ENCODE results near the gene RRP15. TPM values are rescaled to one million over a fixed set of nuclear protein-coding genes. Genes with fewer than 3 reads are reported as not detected.

RRP15 gene
- total RNA-seq, 1 donor from 2014 or later, result 26.9 TPM

DNA sequence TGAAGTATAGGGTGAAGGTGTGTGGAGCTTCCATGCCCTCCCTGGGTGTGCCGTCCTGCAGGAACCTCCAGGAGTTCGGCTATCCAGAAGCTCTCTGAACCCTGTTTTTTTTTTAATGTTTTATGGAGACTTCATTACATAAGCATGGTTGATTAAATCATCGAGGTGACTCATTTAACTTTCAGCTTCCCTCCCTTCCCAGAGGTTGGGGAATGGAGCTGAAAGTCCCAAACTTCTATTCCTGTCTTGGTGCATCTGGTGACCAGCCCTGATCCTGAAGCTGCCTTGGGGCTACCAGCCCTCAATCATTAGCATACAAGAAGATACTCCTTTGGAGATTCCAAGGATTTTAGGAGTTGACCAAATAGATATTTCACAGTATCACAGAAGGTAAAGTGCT is 9.5 kb downstream of the RRP15 start:
- TF ChIP-seq, protein P1, sequence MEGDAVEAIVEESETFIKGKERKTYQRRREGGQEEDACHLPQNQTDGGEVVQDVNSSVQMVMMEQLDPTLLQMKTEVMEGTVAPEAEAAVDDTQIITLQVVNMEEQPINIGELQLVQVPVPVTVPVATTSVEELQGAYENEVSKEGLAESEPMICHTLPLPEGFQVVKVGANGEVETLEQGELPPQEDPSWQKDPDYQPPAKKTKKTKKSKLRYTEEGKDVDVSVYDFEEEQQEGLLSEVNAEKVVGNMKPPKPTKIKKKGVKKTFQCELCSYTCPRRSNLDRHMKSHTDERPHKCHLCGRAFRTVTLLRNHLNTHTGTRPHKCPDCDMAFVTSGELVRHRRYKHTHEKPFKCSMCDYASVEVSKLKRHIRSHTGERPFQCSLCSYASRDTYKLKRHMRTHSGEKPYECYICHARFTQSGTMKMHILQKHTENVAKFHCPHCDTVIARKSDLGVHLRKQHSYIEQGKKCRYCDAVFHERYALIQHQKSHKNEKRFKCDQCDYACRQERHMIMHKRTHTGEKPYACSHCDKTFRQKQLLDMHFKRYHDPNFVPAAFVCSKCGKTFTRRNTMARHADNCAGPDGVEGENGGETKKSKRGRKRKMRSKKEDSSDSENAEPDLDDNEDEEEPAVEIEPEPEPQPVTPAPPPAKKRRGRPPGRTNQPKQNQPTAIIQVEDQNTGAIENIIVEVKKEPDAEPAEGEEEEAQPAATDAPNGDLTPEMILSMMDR (IDR thresholded peaks at IDR 0.05), result no peak
- no peak for DNase-seq
- Mint-ChIP-seq H3K27me3 (no peaks in the 10 kb centered on the region), H3K27ac (no peak overlapping the region), H3K4me3 (no peak overlapping the region), H3K4me1 (peaks cover 7% of the 10 kb centered on the region), H3K36me3 (ENCODE audit: low read depth) (peaks cover 32% of the 10 kb centered on the region), H3K9me3 (no peaks in the 10 kb centered on the region)
- CTCF ChIA-PET, result no interaction called here
- POLR2A ChIA-PET, result no interaction called here
- intact Hi-C loops (cut with micrococcal nuclease), result no loop called here
- ATAC-seq (ENCODE audit: low read depth), result no peak

DNA sequence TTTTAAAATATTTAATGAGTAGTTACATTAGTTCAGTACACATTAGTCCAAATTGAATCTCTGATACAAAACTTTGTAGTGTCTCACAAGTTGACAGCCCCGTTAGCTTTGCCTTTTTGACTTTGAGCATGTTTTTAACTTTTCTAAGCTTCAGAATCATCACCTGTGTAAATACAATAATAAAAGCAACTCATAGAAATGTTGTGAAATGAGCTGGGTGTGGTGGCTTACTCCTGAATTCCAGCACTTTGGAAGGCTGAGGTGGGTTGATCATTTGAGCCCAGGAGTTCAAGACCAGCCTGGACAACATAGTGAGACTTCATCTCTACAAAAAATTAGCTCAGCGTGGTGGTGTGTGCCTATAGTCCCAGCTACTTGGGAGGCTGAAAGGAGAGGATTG is 11.1 kb downstream of the RRP15 start:
- intact Hi-C loops (cut with micrococcal nuclease), result no loop called here
- ChIA-PET CTCF (interaction anchor here (0.8 kb wide), 1 partner anchor 9 kb away, joined by 3 read pairs; no protein-coding TSS in a partner anchor), POLR2A (interaction anchor here (0.6 kb wide), 1 partner anchor 15 kb away, joined by 3 read pairs; no protein-coding TSS in a partner anchor)
- DNase-seq, result no peak
- no peak for ATAC-seq (ENCODE audit: low read depth)
- no peaks in the 10 kb centered on the region for H3K9me3 Mint-ChIP-seq
- H3K27ac Mint-ChIP-seq, result no peak overlapping the region
- TF ChIP-seq, protein P1 (IDR thresholded peaks at IDR 0.05), result no peak
- peaks cover 7% of the 10 kb centered on the region for H3K4me1 Mint-ChIP-seq
- no peaks in the 10 kb centered on the region for H3K27me3 Mint-ChIP-seq
- H3K4me3 Mint-ChIP-seq, result no peak overlapping the region
- H3K36me3 Mint-ChIP-seq (ENCODE audit: low read depth), result peaks cover 36% of the 10 kb centered on the region

DNA sequence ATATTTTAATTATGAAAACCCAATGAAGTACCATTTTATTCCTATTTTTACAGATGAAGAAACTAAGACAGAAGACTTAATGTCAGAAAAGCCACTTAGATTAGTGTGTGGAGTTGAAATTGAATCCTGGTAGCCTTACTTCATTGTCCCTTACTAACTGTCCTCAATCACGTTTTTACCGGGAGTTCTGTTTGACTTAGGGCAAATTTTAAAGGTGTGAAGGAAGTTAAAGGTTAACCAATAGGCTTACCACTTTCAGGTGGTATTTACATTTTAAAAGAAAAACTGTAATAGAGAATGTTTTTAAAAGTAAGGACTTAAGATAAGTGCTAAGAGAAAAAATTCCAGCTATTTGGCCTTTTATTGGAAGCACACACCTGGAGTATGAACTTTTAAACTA is 12.4 kb downstream of the RRP15 start:
- no peak overlapping the region for H3K4me3 Mint-ChIP-seq
- H3K4me1 Mint-ChIP-seq, result peaks cover 7% of the 10 kb centered on the region
- no peaks in the 10 kb centered on the region for H3K9me3 Mint-ChIP-seq
- no peaks in the 10 kb centered on the region for H3K27me3 Mint-ChIP-seq
- peaks cover 46% of the 10 kb centered on the region for H3K36me3 Mint-ChIP-seq (ENCODE audit: low read depth)
- intact Hi-C loops (cut with micrococcal nuclease), result no loop called here
- ChIA-PET CTCF (no interaction called here), POLR2A (no interaction called here)
- H3K27ac Mint-ChIP-seq, result no peak overlapping the region
- ATAC-seq (ENCODE audit: low read depth), result no peak
- no peak for DNase-seq
- TF ChIP-seq, protein P1 (IDR thresholded peaks at IDR 0.05), result no peak

DNA sequence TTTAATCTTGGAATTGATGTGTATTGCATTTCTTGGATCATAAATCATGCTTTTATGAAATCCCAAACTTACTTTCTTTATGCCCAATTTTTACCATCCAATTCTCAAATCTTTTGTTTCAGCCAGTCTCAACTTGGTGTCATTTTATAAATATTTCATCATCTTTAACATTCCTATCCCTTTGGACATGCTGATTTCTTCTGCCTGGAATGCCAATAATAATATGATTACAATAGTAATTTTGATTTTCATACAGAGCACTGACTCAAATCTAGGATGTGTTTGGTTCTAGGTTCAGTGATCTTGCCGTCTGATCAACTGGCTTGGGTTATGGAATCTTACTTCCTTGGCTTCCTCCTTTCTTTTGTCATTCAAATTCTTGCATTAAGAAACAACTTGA is 12.8 kb downstream of the RRP15 start:
- H3K27me3 Mint-ChIP-seq, result no peaks in the 10 kb centered on the region
- DNase-seq (no peak), ATAC-seq (ENCODE audit: low read depth) (no peak)
- ChIA-PET CTCF (no interaction called here), POLR2A (no interaction called here)
- H3K4me3 Mint-ChIP-seq, result no peak overlapping the region
- H3K27ac Mint-ChIP-seq, result no peak overlapping the region
- no peaks in the 10 kb centered on the region for H3K9me3 Mint-ChIP-seq
- TF ChIP-seq, protein P1 (IDR thresholded peaks at IDR 0.05), result no peak
- intact Hi-C loops (cut with micrococcal nuclease), result no loop called here
- peaks cover 49% of the 10 kb centered on the region for H3K36me3 Mint-ChIP-seq (ENCODE audit: low read depth)
- H3K4me1 Mint-ChIP-seq, result peaks cover 5% of the 10 kb centered on the region

DNA sequence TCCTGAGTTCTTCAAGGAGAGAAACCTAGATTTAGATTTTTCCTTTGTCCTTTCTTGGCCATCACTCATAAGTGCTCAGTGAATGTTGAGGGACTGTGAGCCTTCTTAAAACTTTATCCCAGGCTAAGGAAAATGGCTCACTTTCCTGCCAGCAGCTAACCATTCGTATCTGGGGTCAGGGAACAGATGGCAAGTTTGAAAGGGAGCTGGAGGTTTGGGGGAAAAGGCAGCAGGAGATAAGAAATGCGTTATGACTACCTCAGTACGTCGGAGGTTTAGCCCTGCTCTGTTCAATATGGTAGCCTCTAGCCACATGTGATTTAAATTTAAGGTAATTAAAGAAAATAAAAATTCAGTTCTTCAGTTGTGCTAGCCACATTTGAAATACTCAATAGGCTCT is 13.3 kb downstream of the RRP15 start:
- no peaks in the 10 kb centered on the region for H3K27me3 Mint-ChIP-seq
- H3K27ac Mint-ChIP-seq, result no peak overlapping the region
- ChIA-PET CTCF (no interaction called here), POLR2A (no interaction called here)
- peaks cover 53% of the 10 kb centered on the region for H3K36me3 Mint-ChIP-seq (ENCODE audit: low read depth)
- intact Hi-C loops (cut with micrococcal nuclease), result no loop called here
- peaks cover 5% of the 10 kb centered on the region for H3K4me1 Mint-ChIP-seq
- ATAC-seq (ENCODE audit: low read depth), result no peak
- no peaks in the 10 kb centered on the region for H3K9me3 Mint-ChIP-seq
- no peak for DNase-seq
- H3K4me3 Mint-ChIP-seq, result no peak overlapping the region
- TF ChIP-seq, protein P1 (IDR thresholded peaks at IDR 0.05), result no peak
